Fibroblast of upper back skin (primary cell): ENCODE results near the gene DGCR2.
"Not testable (repeated sequence)": the region's sequence is repeated elsewhere in the genome, so short reads cannot be mapped to it uniquely, and the experiment has no call there.

Experiments
- DNase-seq: peaks from one replicate; pipeline ENCODE4 v3.0.0-alpha.2; 2013

The DGCR2 gene

DNA sequence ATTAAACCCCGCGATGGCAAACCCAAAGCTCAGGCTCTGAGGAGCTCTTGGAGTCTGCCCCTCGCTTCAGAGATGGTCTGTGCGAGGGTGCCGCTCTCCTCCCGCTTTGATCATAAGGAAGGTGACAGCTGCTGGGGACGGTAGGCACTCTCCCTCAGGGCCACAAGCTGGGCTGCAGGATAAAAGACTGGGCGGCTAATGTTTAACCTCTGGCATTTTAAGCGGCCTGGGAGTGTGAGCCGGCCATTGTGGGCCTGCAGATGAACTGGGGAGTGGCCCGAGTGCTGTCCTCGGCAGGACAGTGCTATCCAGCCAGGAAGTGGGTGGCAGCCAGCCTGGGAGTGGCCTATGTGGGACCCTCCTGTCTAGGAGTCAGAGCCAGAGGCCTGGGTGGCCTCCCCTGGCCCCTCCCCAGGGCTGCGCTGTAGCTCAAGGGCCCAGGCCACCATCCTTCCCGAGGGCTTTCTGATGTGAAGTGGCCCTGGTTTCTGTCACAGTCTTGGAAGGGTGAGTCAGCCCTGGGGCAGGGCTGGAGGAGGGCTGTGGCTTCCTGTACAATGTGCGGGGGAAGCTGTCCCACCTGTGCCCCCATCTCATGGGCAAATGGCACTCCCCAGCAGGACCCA is 127.4 kb downstream of the DGCR2 start:
- no peak for DNase-seq

DNA sequence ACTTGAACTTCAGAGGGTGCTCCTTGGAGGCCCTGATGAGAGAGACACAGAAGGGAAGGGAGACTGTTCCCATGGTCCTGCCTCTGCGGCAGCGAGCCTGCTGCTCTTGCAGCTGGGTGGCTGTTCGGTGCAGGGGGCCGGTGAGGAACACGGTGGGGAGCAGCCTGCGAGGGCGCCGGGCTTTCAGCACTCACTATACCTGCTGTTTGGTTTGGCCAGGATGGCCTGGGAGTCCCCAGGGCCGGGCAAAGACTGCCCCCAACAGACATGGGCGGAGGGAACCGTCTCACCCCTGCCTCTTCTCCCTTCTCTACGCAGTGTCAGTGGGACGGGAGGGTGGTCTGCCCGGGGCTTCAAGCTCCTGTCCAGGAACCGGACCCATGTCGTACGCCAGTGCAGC is 128.2 kb downstream of the DGCR2 start:
- no peak for DNase-seq

DNA sequence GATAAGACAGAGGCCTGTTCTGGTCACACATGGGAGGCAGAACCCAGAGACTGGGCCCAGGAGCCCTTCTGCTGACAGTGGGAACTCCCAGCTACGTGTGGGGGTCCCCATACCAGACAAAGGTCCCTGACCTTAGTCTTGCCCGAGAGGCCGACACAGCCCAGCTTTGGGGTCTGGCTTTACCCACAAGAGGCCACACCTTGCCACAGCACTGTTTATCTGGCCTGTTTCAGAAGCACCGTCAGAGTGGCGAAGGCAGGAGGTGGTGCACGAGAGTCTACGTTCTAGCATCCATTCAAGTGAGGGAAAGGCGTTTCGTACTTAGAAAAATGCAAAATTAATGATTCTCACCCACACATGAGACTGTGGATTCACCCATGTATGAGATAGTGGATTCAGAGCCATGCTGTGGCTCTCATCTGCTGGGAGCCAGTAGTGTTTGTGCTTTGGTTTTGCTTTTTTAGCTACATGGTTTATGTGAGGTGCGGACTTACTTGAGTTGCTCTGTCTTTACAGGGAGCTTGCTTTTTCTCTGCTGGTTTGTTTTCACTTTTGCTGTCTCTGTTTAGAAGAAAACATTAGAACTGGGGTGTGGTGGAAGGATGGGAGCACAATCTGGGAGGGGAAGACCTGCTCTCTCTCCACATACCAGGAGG is 129.5 kb downstream of the DGCR2 start:
- no peak for DNase-seq

DNA sequence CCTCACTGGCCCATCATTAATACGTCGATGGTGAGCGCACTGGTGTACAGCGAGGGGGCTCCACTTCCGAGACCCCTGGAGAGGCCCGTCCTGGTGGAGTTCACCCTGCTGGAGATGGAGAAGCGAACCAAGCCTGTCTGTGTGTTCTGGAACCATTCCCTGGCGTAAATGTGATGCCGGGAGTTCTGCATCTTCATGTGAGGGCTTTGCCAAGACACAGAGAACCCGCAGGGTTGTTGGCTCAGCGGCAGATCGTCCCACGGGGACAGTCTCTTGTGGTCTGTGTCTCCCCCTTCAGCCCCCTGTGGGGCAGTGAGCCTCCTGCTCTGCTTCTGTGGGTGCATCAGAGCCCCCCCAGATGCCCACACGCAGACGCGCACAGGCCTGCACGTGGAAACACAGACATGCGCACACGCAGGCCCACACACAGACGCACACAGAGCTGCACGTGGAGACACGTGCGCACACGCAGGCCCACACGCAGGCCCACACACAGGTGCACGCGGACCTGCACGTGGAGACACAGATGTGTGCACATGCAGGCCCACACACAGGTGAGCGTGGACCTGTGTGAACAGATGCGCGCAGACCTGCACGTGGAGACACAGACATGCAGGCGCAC is 130.3 kb downstream of the DGCR2 start:
- no peak for DNase-seq

DNA sequence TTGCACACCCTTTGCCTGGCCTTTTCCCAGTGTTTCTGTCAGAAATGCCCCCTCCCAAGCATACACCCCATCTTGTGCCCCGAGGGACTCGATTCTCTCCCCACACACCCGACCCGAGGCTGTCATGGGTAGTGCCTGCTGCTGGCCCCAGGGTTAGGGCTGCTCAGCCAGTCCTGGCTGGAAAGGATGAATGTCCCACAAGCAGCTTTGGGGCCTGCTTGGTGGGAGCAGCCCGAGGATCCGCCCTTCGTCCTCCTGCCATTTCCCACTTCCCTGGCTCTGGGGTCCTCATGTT is 131.1 kb downstream of the DGCR2 start:
- no peak for DNase-seq

DNA sequence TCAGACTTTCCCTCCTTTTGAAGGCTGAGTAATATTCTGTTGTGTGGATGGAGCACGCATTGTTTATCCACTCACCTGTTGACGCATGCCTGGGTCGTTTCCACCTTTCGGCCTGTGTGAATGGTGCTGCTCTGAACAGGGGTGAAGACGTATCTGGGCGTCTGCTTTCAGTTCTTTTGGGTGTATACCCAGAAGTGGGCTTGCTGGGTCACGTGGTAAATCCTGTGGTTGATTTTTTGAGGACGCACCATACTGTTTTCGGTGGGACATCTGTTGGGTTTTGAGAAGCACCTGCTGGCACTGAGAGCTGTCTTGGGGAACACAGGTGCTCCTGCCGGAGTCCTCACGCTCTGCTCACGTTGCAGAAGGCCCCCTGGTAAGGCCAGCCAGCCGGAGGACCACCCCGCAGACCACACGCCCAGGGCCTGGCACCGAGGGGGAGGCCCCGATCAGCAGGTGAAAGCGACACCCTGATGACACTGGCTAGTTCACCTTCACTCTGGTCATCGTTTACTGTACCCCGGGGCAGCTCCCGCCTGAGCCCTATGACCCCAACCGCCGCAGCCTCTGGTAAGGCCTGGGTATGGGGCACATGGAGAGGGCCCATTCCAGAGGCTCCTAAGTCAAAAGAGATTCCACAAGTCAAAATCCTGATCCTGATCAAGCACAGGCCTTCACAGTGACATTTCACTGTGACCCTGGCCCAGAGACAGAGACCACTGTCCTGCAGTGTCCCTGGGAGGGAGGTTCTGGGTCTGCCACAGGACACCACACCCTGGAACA is 131.7 kb downstream of the DGCR2 start:
- no peak for DNase-seq

DNA sequence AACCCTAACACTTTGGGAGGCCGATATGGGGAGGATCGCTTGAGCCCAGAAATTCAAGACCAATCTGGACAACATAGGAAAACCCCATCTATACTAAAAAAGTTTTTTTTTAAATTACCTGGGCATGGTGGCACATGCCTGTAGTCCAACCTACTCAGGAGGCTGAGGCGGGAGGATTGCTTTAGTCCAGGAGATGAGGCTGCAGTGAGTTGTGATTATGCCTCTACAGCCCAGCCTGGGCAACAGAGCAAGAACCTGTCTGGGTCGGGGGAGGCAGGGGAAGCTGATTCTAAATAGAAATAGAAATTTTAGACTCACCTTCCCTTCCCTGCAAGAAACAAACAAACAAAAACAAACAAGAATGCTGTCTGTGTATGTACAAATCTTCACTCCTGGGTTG is 133.3 kb downstream of the DGCR2 start:
- DNase-seq = no peak

DNA sequence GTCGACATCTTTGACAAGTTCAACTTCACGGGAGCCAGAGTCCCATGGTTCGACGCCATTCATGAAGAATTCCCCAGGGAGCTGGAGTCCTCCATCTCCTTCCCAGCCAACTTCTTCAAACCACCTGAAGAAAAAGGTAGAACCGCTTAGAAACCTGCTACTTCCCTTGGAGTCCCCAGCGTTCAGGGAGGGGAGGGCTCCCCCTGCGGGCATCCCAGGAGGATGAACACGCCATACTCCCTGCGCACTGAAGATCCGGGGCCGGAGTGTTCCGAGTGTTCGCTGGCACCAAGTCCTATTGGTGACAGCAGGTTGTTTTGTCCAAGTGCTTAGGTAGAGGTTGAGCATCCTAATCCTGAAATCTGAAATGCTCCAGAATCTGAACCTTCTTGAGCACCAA is 134.4 kb downstream of the DGCR2 start:
- no peak for DNase-seq

DNA sequence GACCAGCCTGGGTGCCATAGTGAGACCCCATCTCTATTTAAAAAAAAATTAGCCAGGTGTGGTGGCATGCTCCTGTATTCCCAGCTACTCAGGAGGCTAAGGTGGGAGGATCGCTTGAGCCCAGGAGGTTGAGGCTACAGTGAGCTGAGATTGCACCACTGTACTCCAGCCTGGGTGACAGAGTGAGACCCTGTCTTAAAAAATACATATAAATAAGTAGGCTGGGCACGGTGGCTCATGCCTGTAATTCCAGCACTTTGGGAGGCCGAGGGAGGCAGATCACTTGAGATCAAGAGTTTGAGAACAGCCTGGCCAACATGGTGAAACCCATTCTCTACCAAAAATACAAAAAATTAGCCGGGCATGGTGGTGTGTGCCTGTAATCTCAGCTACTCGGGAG is 135.1 kb downstream of the DGCR2 start:
- DNase-seq = not testable (repeated sequence)
